SK-N-SH treated with all-trans-retinoic acid at 6 μM for 48 hours (cell line): ENCODE data around the gene ST6GALNAC2.

ENCODE experiments used
- ATAC-seq: fragments of 200-7000 bp; cut with Tn5 transposase; 3 replicates; pipeline ENCODE4 v1.9.1; 2020; ENCODE audit warnings: mild to moderate bottlenecking, moderate library complexity
- ARNTL ChIP-seq: fragments of 450-650 bp; formaldehyde crosslinking; IDR thresholded peaks from 2 replicates; pipeline ENCODE4 v1.5.0; 2020; ENCODE audit warnings: low read depth, mild to moderate bottlenecking, moderate library complexity, borderline replicate concordance
- BACH2 ChIP-seq: fragments of 250-450 bp; sonication (Bioruptor Pico); IDR thresholded peaks from 2 replicates; pipeline ENCODE4 v1.9.0; 2021; ENCODE audit warnings: mild to moderate bottlenecking, borderline replicate concordance
- ESRRG ChIP-seq: fragments of 250-450 bp; sonication (Bioruptor Pico); IDR thresholded peaks from 2 replicates; pipeline ENCODE4 v1.6.1; 2021; ENCODE audit warnings: mild to moderate bottlenecking
- GLIS3 ChIP-seq: fragments of 250-450 bp; sonication (Bioruptor Pico); IDR thresholded peaks from 2 replicates; pipeline ENCODE4 v1.5.0; 2020; ENCODE audit warnings: mild to moderate bottlenecking, moderate library complexity
- ISL1 ChIP-seq: fragments of 250-450 bp; sonication (Bioruptor Pico); IDR thresholded peaks from 2 replicates; pipeline ENCODE4 v2.1.2; 2022; ENCODE audit warnings: mild to moderate bottlenecking, moderate library complexity
- OSR1 ChIP-seq: fragments of 250-450 bp; sonication (Bioruptor Pico); IDR thresholded peaks from 2 replicates; pipeline ENCODE4 v1.8.0; 2022; ENCODE audit warnings: moderate library complexity, mild to moderate bottlenecking, inconsistent platforms
- PPARA ChIP-seq: fragments of 250-450 bp; sonication (Bioruptor Pico); IDR thresholded peaks from 2 replicates; pipeline ENCODE4 v1.5.0; 2020; ENCODE audit warnings: mild to moderate bottlenecking, borderline replicate concordance
- RARB ChIP-seq: fragments of 250-450 bp; sonication (Bioruptor Pico); IDR thresholded peaks from 2 replicates; pipeline ENCODE4 v1.8.0; 2021; ENCODE audit warnings: mild to moderate bottlenecking, moderate library complexity
- TCF4 ChIP-seq: fragments of 250-450 bp; sonication (Bioruptor Pico); IDR thresholded peaks from 2 replicates; pipeline ENCODE4 v1.8.0; 2021; ENCODE audit warnings: mild to moderate bottlenecking, moderate library complexity, borderline replicate concordance
- ZFP3 ChIP-seq: fragments of 250-450 bp; sonication (Bioruptor Pico); IDR thresholded peaks from 2 replicates; pipeline ENCODE4 v1.5.0; 2020; ENCODE audit warnings: mild to moderate bottlenecking, moderate library complexity
- ZFP30 ChIP-seq: fragments of 450-650 bp; formaldehyde crosslinking; IDR thresholded peaks from 2 replicates; pipeline ENCODE4 v1.5.0; 2022; ENCODE audit warnings: mild to moderate bottlenecking, moderate library complexity
- ZNF565 ChIP-seq: fragments of 450-650 bp; formaldehyde crosslinking; conservative IDR thresholded peaks from 2 replicates; pipeline ENCODE4 v1.5.0; 2020; ENCODE audit warnings: low read depth, mild to moderate bottlenecking, moderate library complexity
- ZNF70 ChIP-seq: fragments of 450-650 bp; formaldehyde crosslinking; IDR thresholded peaks from 2 replicates; pipeline ENCODE4 v1.5.0; 2020; ENCODE audit warnings: mild to moderate bottlenecking, moderate library complexity
- TF ChIP-seq, protein P1 (sequence below): fragments of 250-450 bp; sonication (Bioruptor Pico); IDR thresholded peaks from 2 replicates; pipeline ENCODE4 v1.8.0; 2021; ENCODE audit warnings: low read depth, mild to moderate bottlenecking, moderate library complexity, borderline replicate concordance
- TF ChIP-seq, protein P2 (sequence below): fragments of 250-450 bp; sonication (Bioruptor Pico); IDR thresholded peaks from 2 replicates; pipeline ENCODE4 v1.5.1; 2021; ENCODE audit warnings: mild to moderate bottlenecking, moderate library complexity
- TF ChIP-seq, protein P3 (sequence below): fragments of 250-450 bp; sonication (Bioruptor Pico); IDR thresholded peaks from 2 replicates; pipeline ENCODE4 v1.5.0; 2020; ENCODE audit warnings: mild to moderate bottlenecking, moderate library complexity
- TF ChIP-seq, protein P4 (sequence below): fragments of 250-450 bp; sonication (Bioruptor Pico); IDR thresholded peaks from 2 replicates; pipeline ENCODE4 v1.5.1; 2020; ENCODE audit warnings: low read depth, mild to moderate bottlenecking, moderate library complexity

The ST6GALNAC2 gene

DNA sequence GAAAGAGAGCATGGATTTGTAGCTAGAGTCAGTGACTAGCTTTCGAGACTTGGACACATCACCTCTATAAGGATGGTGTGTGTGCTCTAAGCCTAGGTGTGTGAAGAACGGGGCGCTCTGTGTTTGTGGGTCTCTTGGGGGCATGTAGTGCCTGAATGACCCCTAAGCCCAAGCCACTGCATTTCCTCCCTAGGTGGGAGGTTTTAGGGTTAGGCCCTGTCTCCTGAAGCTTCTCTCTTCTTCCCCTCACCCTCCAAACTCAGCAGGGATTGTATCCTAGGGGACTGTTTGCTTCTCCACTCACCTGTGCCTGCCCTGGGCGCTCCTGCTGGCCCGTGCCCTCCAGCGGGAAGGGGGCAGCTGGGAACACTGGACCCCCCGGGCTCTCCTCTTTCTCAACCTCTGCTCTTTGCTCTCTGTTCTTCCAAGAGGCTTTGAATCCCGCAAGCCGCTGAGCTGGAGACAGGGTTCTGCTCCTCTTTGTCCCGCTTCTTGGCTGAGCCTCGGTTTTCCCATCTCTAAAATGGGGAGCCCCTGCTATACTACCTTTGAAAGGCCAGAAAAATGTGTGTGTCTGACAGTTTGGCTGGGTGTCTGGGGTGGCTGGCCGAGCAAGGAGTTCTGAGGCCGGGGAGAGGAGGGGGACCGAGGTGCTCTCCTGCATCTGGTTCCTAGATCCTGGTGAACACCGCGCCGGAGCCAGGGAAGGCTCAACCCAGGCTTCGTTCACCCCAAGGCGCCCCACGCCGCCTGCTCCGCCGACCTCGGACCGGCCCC lies 49.0 kb downstream of the ST6GALNAC2 start (continued):
- TF ChIP-seq, protein P1, sequence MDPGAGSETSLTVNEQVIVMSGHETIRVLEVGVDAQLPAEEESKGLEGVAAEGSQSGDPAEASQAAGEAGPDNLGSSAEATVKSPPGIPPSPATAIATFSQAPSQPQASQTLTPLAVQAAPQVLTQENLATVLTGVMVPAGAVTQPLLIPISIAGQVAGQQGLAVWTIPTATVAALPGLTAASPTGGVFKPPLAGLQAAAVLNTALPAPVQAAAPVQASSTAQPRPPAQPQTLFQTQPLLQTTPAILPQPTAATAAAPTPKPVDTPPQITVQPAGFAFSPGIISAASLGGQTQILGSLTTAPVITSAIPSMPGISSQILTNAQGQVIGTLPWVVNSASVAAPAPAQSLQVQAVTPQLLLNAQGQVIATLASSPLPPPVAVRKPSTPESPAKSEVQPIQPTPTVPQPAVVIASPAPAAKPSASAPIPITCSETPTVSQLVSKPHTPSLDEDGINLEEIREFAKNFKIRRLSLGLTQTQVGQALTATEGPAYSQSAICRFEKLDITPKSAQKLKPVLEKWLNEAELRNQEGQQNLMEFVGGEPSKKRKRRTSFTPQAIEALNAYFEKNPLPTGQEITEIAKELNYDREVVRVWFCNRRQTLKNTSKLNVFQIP (CRISPR knock-in tag): no peak
- TF ChIP-seq PPARA (no peak), ZNF70 (CRISPR knock-in tag) (no peak), ISL1 (CRISPR knock-in tag) (no peak), RARB (CRISPR knock-in tag) (no peak), ARNTL (CRISPR knock-in tag) (no peak)
- TF ChIP-seq, protein P2, sequence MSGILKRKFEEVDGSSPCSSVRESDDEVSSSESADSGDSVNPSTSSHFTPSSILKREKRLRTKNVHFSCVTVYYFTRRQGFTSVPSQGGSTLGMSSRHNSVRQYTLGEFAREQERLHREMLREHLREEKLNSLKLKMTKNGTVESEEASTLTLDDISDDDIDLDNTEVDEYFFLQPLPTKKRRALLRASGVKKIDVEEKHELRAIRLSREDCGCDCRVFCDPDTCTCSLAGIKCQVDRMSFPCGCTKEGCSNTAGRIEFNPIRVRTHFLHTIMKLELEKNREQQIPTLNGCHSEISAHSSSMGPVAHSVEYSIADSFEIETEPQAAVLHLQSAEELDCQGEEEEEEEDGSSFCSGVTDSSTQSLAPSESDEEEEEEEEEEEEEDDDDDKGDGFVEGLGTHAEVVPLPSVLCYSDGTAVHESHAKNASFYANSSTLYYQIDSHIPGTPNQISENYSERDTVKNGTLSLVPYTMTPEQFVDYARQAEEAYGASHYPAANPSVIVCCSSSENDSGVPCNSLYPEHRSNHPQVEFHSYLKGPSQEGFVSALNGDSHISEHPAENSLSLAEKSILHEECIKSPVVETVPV (CRISPR knock-in tag): no peak

GRCh38 chr17:76535788-76536510 lies 49.7 kb downstream of the ST6GALNAC2 start:
- ATAC-seq: no peak
- TF ChIP-seq, protein P3, sequence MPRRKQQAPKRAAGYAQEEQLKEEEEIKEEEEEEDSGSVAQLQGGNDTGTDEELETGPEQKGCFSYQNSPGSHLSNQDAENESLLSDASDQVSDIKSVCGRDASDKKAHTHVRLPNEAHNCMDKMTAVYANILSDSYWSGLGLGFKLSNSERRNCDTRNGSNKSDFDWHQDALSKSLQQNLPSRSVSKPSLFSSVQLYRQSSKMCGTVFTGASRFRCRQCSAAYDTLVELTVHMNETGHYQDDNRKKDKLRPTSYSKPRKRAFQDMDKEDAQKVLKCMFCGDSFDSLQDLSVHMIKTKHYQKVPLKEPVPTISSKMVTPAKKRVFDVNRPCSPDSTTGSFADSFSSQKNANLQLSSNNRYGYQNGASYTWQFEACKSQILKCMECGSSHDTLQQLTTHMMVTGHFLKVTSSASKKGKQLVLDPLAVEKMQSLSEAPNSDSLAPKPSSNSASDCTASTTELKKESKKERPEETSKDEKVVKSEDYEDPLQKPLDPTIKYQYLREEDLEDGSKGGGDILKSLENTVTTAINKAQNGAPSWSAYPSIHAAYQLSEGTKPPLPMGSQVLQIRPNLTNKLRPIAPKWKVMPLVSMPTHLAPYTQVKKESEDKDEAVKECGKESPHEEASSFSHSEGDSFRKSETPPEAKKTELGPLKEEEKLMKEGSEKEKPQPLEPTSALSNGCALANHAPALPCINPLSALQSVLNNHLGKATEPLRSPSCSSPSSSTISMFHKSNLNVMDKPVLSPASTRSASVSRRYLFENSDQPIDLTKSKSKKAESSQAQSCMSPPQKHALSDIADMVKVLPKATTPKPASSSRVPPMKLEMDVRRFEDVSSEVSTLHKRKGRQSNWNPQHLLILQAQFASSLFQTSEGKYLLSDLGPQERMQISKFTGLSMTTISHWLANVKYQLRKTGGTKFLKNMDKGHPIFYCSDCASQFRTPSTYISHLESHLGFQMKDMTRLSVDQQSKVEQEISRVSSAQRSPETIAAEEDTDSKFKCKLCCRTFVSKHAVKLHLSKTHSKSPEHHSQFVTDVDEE (CRISPR knock-in tag): no peak
- TF ChIP-seq, protein P2 (CRISPR knock-in tag): no peak
- TF ChIP-seq, protein P4, sequence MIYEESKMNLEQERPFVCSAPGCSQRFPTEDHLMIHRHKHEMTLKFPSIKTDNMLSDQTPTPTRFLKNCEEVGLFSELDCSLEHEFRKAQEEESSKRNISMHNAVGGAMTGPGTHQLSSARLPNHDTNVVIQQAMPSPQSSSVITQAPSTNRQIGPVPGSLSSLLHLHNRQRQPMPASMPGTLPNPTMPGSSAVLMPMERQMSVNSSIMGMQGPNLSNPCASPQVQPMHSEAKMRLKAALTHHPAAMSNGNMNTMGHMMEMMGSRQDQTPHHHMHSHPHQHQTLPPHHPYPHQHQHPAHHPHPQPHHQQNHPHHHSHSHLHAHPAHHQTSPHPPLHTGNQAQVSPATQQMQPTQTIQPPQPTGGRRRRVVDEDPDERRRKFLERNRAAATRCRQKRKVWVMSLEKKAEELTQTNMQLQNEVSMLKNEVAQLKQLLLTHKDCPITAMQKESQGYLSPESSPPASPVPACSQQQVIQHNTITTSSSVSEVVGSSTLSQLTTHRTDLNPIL (CRISPR knock-in tag): no peak
- TF ChIP-seq, protein P1 (CRISPR knock-in tag): no peak
- TF ChIP-seq ESRRG (no peak), TCF4 (CRISPR knock-in tag) (no peak), ZNF565 (CRISPR knock-in tag) (no peak), ZFP30 (CRISPR knock-in tag) (no peak), PPARA (no peak), BACH2 (no peak), ZFP3 (CRISPR knock-in tag) (no peak), GLIS3 (CRISPR knock-in tag) (no peak), OSR1 (CRISPR knock-in tag) (no peak), RARB (CRISPR knock-in tag) (no peak)
